GM12891 (cell line): ENCODE data around the gene TMEM219.

Experiments used
- PAX5 ChIP-seq: IDR thresholded peaks from 2 replicates; pipeline ENCODE4 v1.6.1; 2011; ENCODE audit warnings: low read length, moderate library complexity, mild to moderate bottlenecking; ENCODE audit not compliant: insufficient read depth, severe bottlenecking
- POLR2A ChIP-seq: IDR thresholded peaks from 2 replicates; pipeline ENCODE4 v1.6.1; 2011; ENCODE audit warnings: low read depth, low read length, control low read depth
- POLR2AphosphoS5 ChIP-seq: IDR thresholded peaks from 2 replicates; pipeline ENCODE4 v1.6.1; 2011; ENCODE audit warnings: low read depth, low read length, control low read depth
- POU2F2 ChIP-seq: IDR thresholded peaks from 2 replicates; pipeline ENCODE4 v1.6.1; 2011; ENCODE audit warnings: low read depth, mild to moderate bottlenecking, control low read depth, low read length, moderate library complexity
- SPI1 ChIP-seq: IDR thresholded peaks from 2 replicates; pipeline ENCODE4 v1.6.1; 2011; ENCODE audit warnings: low read depth, low read length, control low read depth
- TAF1 ChIP-seq: IDR thresholded peaks from 2 replicates; pipeline ENCODE4 v1.6.1; 2011; ENCODE audit warnings: low read depth, low read length, control low read depth

- TF ChIP-seq PAX5, result no peak
- TF ChIP-seq POLR2AphosphoS5, result no peak
- TF ChIP-seq POLR2A, result no peak
- TF ChIP-seq POU2F2, result no peak
- TF ChIP-seq TAF1, result no peak
- TF ChIP-seq SPI1, result no peak
These were observed 3.1 kb upstream of the TMEM219 start for GRCh38 chr16:29958756-29959155.
